C4-2B (cell line): ENCODE data around the gene PANK3.

Experiments
- CTCF ChIP-seq: fragments of 450-650 bp; conservative IDR thresholded peaks from 2 replicates; pipeline ENCODE4 v1.5.1; 2017; ENCODE audit warnings: mild to moderate bottlenecking
- ZFX ChIP-seq: fragments of 450-650 bp; IDR thresholded peaks from 2 replicates; pipeline ENCODE4 v1.6.1; 2017

GRCh38 chr5:168578006-168578405 lies 1.2 kb downstream of the PANK3 start:
- TF ChIP-seq CTCF (no peak), ZFX (no peak)
